AG09309 (cell line): ENCODE results near the gene DERA.
A peak's percentile ranks its signal among the peaks of the same experiment; 100 is the strongest.
"Not testable (repeated sequence)": the region's sequence is repeated elsewhere in the genome, so short reads cannot be mapped to it uniquely, and the experiment has no call there.

Experiments
- DNase-seq: peaks from one replicate; pipeline ENCODE4 v3.0.0-alpha.2; 2010; ENCODE audit warnings: low read depth
- H3K4me3 ChIP-seq: 2 replicates; pipeline ENCODE4 v1.5.1; 2011; ENCODE audit warnings: mild to moderate bottlenecking, low read depth, low read length, moderate library complexity; ENCODE audit not compliant: control insufficient read depth
- CTCF ChIP-seq: IDR thresholded peaks from 2 replicates; pipeline ENCODE4 v1.5.1; 2011; ENCODE audit warnings: mild to moderate bottlenecking, low read depth, low read length, inconsistent platforms; ENCODE audit not compliant: insufficient read depth, control insufficient read depth; ENCODE audit errors: missing control alignments

DERA gene

GRCh38 chr12:15910864-15911721 lies at the start of gene DERA:
DERA (plus strand) TSS chr12:15911332; CDS start chr12:15911384, 52 bp downstream.
- no peak for DNase-seq
- H3K4me3 ChIP-seq: peak within 1 kb of the TSS; percentile 73
- no peak for TF ChIP-seq CTCF

- TF ChIP-seq CTCF: no peak
Observed at GRCh38 chr12:15861404-15861803, 49.7 kb upstream of the DERA start.

GRCh38 chr12:15862840-15863239 lies 48.3 kb upstream of the DERA start:
- TF ChIP-seq CTCF: no peak
- H3K4me3 ChIP-seq: no peak overlapping the region
- no peak for DNase-seq

More at GRCh38 chr12:15861404-15861803, 49.7 kb upstream of the DERA start:
- H3K4me3 ChIP-seq: no peak overlapping the region
- DNase-seq: no peak

GRCh38 chr12:15863372-15863771 lies 47.8 kb upstream of the DERA start:
- no peak overlapping the region for H3K4me3 ChIP-seq
- no peak for TF ChIP-seq CTCF
- DNase-seq: no peak

- DNase-seq: no peak
- no peak overlapping the region for H3K4me3 ChIP-seq
- TF ChIP-seq CTCF: no peak
Observed at GRCh38 chr12:15863984-15864383, 47.1 kb upstream of the DERA start.

GRCh38 chr12:15868186-15868585 lies 42.9 kb upstream of the DERA start:
- no peak for DNase-seq
- no peak for TF ChIP-seq CTCF
- H3K4me3 ChIP-seq: no peak overlapping the region

- no peak for DNase-seq
- H3K4me3 ChIP-seq: no peak overlapping the region
- no peak for TF ChIP-seq CTCF
Observed at GRCh38 chr12:15873556-15873955, 37.6 kb upstream of the DERA start.

GRCh38 chr12:15874556-15875145 lies 36.5 kb upstream of the DERA start:
- not testable (repeated sequence) for DNase-seq

More at GRCh38 chr12:15874556-15875145, 36.5 kb upstream of the DERA start:
- H3K4me3 ChIP-seq: not testable (repeated sequence)
